ENCODE measurements around the gene SMG7.
"Not testable (repeated sequence)": the region's sequence is repeated elsewhere in the genome, so short reads cannot be mapped to it uniquely, and the experiment has no call there.

Gene SMG7, protein sequence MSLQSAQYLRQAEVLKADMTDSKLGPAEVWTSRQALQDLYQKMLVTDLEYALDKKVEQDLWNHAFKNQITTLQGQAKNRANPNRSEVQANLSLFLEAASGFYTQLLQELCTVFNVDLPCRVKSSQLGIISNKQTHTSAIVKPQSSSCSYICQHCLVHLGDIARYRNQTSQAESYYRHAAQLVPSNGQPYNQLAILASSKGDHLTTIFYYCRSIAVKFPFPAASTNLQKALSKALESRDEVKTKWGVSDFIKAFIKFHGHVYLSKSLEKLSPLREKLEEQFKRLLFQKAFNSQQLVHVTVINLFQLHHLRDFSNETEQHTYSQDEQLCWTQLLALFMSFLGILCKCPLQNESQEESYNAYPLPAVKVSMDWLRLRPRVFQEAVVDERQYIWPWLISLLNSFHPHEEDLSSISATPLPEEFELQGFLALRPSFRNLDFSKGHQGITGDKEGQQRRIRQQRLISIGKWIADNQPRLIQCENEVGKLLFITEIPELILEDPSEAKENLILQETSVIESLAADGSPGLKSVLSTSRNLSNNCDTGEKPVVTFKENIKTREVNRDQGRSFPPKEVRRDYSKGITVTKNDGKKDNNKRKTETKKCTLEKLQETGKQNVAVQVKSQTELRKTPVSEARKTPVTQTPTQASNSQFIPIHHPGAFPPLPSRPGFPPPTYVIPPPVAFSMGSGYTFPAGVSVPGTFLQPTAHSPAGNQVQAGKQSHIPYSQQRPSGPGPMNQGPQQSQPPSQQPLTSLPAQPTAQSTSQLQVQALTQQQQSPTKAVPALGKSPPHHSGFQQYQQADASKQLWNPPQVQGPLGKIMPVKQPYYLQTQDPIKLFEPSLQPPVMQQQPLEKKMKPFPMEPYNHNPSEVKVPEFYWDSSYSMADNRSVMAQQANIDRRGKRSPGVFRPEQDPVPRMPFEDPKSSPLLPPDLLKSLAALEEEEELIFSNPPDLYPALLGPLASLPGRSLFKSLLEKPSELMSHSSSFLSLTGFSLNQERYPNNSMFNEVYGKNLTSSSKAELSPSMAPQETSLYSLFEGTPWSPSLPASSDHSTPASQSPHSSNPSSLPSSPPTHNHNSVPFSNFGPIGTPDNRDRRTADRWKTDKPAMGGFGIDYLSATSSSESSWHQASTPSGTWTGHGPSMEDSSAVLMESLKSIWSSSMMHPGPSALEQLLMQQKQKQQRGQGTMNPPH

DNA sequence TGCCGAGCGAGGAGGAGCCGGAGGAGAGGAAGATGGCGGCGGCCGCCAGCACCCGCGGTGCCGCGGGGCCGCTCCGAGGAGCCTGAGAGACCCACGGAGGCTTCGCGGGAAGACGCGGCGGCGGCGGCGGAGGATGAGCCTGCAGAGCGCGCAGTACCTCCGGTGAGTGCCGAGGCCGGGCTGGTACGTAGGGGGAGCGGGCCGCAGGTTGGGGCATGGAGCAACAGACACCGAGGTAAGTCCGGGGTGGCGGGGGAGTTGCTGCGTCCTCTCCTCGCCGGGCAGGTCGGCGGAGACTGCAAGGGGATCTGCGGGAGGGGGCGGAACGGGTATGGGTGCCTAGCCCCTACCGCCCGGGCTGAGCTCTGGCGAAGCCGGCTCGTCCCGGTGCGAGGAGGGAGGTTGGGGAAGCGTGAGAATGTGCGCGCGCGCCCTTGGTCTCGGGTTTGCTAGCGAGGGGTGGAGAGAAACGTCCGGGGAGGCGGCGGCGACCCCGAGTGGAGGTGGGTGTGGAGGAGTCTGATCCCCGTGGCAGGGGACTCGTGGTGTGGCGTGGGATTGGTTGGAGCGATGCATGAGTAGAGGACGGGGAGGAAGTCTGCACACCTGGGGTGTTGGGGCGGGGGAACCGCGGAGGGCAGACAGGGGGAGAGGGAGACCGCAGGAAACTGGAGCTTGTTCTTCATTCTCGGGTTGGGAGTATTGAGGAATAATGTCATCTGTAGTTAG lies at the start of gene SMG7:
TSS of gene SMG7 (plus strand) at position 12 of the 729 bp plus-strand sequence. CDS start at position 134, 122 bp downstream.
- DNase-seq = peak; percentile 49

DNA sequence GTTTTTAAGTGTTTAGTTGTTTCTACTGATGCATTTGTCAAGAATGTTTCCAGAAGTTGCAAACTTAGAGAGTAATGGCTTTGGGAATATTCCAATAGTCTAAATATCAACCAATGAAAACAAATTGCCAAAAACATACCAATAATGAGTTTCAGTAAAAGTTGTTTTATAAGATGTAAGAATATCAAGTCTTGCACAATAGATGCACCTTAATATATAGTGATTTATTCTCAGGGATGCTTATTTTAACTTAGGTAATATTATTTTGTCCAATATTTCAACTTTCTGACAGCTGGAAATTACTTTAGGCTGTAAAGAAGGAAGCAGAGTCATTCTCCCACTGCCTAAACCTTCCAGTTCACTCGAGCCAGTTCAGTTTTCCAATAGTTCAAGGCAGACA lies 48.8 kb upstream of the SMG7 start:
- DNase-seq = no peak

DNA sequence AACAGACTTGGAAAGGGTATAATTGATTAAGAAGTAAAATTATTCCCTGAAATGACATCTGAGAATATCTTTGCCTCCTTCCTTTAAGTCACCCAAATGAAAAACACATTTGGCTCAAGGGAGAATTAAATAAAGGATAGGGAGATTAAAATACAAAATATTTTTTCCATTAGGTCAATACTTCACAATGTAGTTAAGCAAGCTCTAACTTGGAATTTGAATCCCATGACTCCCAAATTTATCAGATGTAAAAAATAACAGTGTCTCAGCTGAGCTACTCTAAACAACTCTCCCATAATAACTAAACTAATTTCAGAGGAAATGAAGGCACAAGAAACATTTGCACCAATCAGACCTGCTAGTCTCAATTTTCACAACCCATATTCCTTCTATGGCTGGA lies 47.6 kb upstream of the SMG7 start:
- no peak for DNase-seq

DNA sequence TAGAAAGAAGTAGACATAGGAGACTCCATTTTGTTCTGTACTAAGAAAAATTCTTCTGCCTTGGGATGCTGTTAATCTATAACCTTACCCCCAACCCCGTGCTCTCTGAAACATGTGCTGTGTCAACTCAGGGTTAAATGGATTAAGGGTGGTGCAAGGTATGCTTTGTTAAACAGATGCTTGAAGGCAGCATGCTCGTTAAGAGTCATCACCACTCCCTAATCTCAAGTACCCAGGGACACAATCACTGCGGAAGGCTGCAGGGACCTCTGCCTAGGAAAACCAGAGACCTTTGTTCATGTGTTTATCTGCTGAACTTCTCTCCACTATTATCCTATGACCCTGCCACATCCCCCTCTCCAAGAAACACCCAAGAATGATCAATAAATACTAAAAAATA lies 44.7 kb upstream of the SMG7 start:
- not testable (repeated sequence) for DNase-seq

DNA sequence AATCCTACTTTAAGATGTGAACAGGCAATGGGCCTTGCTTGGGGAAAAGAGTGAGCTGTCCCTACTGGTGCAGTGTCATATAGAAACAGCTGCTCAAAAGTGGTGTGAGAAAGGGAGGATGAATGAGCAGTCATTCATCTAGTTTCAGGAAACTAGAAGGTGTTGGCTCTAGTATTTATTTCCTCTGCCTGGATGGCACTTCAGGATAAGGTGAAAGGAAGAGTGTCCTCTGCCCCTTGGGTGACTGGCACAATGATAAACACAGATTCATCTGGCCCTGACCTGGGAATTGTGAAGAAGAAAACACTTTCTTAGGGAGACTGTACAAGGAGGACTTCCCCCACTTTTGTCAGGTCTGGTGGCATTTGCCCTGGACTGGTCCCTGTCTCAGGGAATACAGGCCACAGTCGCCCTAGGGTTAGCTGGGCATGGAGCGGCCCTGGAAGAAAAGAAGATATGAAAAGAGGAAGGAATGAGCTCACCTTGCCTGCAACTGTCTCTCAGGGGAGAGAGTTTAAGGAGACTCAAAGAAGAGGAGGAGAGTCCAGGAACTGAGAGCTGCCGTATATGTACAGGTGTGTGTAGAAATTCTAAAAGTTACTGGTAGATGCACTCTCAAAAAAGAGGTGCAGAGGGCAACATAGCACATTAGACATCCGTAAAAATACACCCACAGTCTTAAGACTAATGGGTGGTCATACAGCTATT lies 40.3 kb upstream of the SMG7 start:
- DNase-seq = no peak

DNA sequence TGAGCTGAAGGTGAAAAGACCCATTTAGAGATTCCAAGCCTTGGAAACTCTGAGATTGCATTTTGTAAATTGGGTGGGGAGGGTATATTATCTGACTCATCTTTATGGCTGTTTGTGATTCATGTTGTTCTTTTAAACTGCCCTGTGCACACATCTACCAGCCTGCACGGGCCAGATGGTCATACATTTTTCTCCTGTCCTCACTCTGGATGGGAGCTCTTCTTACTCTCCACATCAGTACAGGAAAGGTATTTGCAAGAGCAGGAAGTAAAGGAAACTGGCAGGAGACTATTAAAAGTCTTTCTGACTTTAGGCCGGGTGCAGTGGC lies 39.8 kb upstream of the SMG7 start:
- DNase-seq = no peak

DNA sequence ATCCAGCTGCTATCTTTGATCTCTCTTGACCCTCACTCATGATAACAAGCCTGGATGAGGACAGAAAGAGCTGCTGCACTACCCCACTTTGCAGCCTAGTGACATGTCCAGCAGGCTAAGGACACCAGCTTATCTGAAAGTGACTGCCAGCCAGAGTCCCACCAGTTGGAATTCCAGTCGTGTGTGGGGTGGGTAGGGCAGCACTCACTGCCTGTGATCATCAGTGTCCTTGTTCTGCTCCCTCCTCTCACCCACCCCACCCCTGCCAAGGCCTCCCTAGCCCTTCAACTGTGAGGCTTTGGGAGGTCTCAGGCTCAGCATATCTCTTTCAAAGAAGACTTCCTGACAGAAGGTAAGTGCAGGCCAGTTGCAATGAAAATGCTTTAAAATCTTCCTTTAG lies 38.6 kb upstream of the SMG7 start:
- DNase-seq = no peak

DNA sequence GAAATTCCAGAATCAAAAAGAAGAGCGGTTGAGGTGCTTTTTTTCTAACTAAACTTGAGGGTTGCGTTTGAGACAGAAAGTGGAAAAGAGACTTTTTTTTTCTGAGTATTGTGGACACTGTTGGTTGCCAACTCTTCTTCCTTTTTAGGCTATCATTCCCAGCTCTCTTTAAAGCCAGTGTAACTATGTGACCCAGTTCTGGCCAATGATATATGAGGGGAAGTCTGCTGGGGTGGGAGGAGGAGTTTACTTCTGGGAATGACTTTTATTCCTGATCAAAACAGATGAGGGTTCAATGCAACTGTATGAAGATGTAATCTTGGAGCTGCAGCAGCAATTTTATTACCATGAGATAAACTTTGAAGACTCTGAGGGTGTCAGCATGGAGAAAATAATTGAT lies 36.8 kb upstream of the SMG7 start:
- no peak for DNase-seq

DNA sequence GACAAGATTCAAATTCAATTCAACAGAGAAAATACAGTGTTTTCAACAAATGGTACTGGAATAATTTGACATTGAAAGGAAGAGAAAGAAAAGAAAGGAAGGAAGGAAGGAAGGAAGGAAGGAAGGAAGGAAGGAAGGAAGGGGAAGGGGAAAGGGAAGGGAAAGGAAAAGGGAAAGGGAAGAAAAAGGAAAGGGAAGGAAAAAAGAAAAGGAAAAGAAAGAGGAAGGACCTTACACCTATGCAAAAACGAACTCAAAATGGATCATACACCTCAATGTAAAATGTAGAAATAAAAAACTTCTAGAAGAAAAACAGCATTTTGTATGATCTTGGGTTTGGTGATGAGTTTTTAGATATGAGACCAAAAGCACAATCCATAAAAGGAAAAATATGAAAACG lies 34.2 kb upstream of the SMG7 start:
- no peak for DNase-seq

DNA sequence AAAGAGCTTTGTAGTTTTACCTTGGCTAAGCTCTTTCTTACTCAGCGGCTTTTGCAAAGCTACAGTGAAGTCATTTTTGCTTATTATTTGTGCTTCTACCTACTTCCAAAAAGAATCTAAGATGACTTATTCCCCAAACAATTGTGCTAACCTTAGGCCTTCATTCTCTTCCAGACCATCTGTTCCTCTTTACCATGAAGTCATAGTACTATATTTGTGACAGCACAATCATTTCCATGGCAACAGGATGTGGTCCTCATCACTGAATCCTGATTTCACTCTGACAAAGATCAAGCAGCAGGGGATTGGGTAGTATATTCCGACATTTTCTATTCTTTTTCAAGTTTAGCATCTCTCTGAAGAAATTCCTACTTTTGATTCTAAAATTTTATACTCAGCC lies 29.3 kb upstream of the SMG7 start:
- no peak for DNase-seq

DNA sequence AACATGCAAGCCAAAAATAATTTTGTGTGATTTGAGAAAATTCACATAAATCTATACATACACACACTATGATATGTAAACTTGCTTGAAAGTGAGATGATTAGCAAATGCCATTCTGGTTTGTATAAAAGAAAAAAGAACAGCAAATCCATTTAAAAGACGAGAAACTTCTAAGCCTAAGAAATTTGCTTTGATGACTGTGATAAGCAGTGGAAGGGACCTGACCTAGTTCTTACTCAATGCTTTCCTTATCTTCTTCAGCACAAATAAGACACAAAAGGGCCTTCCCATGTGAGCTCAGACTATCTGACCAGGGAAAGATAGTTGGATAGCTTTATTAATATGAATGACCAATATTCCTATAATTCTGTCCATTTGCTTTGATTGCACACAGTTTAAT lies 28.8 kb upstream of the SMG7 start:
- no peak for DNase-seq

DNA sequence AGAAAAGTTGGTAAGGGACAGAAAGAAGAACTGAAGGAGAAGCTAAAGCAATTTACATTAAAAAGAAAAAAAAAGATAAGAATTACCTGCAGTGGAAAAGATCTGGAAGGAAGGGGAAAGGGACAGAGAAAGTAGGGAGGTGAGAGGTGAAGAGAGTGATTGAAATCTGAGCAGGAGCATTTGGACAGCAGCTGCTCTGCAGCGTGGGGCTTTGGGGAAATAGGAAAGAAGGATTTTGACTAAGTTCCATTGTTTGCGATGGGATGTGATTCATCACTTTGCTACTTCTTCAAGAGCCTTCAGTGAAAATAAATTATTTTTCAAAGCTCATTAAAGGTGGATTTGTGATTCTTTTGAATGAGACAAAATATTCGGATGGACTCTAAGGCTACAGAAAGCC lies 28.1 kb upstream of the SMG7 start:
- no peak for DNase-seq

DNA sequence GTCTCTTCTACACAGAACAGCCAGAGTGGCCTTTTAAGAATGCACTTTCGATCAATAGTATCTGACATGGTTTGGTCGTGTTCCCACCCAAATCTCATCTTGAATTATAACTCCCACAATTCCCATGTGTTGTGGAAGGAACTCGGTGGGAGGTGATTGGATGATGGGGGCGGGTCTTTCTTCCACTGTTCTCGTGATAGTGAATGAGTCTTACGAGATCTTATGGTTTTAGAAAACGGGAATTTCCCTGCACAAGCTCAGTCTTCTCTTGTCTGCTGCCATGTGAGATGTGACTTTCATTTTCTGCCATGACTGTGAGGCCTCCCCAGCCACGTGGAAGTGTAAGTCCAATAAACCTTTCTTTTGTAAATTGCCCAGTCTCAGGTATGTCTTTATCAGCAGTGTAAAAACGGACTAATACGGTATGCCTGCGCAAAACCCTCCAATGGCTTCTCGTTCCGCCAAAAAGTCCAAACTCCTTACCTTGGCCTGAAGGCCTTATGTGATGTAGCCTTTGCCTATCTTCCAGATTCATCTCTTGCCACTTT lies 23.0 kb upstream of the SMG7 start:
- DNase-seq = no peak

DNA sequence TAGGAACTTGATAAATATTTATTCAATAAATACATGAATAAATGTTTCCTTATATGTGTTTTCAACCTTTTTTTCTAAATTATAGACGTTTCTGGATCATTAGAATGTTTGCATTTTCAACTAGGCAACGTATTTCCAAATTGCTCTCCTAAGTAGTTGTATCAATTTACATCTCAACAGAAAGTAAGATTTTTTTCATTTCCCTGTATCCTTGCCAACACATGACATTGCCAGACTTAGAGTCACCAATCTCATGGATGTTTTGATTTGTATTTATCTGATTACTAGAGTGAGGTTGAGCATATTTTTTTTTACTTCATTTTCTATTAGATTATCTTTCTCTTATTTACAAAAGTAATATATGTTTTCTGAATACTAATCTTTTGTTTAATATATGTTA lies 22.2 kb upstream of the SMG7 start:
- no peak for DNase-seq

DNA sequence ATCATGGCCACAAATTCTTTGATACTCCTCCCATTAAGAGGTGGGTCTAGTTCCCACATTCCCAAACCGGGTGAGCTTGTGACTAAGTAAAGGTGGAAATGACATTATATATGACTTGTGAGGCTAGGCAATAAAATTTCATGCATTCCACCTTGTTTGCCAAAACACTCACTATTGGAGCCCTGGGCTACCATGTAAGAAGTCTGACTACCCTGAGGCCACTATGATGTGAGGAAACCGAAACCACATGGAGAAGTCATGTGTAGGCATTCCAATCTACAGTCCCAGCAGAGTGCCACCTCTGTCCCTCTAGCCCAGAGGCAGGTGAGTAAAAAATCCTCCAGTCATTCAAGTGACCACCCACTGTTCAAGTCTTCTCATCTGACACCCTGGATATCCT lies 17.9 kb upstream of the SMG7 start:
- DNase-seq = no peak

DNA sequence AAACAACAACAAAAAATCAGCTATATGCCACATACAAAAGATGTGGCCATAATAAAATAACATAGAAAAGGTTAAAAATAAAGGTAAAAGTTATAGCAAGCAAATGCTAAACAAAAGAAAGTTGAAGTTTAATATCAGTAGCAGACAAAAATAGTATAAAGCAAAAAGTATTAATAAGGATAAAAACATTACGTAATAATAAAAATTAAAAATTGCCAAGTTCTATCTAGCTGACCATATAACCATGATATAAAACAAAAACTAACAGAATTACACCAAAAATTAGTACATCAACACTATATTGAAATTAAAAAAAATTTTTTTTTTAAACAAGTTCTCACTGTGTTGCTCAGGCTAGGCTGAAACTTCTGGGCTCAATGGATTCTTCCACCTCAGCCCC lies 15.5 kb upstream of the SMG7 start:
- no peak for DNase-seq

DNA sequence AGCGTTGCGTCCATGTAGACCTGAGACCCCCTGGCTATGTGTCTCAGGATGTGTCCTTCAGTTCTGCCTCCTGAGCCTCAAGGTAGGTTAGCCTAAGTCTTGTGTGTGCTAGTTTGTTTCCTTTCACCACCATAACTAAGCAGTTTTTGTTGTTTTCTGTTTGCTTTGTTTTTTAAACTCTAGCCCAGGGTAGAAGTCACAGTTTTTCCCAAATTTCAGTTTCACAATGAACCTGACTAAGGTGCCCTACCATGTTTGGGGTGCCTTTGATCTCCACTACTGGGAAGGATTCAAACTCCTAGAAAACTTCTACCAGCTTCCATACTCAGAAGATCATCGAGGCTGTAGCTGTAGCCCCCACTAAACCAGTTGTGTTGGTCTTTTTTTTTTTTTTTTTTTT lies 14.8 kb upstream of the SMG7 start:
- no peak for DNase-seq

DNA sequence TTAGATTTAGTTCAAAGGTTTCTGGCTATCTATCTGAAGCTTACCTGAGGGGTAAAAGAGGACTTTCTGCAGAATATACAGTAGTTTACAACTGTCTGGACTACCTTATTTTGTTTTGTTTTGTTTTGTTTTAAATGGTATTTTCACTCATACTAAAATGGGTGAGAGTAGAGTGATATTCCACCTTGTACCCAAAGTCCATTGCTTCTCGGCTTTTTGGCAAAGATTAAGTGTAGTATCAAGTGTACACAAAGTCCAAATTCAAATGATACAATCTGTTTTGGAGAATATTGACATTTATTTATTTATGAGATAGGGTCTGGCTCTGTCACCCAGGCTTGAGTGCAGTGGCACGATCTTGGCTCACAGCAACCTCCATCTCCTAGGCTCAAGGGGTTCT lies 11.7 kb upstream of the SMG7 start:
- DNase-seq = no peak

DNA sequence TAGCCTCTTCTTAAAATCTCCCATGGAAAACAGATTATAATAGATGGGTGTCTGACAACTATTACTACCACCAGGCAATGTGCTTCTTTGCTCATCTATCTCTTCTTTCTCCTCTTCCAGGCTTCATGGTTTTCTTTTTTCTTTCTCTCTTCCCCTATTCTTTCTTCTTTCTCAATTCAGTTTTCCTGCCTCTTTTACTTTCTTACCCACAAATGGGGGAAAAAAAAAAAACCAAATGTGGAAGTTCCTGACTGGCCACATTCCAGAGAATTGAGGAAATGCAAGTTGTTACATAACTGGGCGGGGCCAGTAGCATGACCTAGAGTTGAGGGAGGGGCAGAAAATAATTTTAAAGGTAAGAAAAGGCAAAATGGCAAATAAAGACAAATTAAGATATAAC lies 10.9 kb upstream of the SMG7 start:
- DNase-seq = peak; percentile 70

DNA sequence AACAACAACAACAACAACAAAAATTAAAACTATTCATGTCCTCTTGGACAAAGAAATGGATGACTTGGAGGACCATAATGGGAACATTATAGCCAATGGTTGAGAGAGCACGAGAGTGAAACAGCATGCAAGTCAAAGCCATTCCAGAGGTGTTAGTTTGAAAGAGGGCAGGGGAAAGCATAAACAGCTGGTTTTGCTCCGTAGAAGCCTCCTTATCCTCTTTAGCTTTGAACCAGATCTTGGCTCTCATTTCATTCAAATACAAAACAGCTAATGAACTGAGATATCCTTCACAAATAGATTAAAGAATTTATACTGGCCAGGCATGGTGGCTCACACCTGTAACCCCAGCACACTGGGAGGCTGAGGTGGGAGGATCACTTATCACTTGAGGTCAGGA lies 8.7 kb upstream of the SMG7 start:
- no peak for DNase-seq

DNA sequence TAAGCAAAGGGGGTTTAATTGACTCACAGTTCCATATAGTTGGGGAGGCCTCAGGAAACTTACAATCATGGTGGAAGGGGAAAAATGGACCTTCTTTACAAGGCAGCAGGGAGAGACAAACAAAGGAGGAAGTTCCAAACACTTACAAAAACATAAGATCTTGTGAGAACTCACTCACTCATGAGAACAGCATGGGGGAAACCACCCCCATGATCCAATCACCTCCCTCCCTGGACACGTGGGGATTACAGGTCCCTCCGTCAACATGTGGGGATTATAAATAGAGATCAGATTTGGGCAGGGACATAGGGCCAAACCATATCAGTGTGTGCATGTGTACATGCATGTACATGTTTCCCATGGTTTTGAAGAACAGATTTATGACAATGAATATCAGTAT lies 5.5 kb upstream of the SMG7 start:
- DNase-seq = no peak

DNA sequence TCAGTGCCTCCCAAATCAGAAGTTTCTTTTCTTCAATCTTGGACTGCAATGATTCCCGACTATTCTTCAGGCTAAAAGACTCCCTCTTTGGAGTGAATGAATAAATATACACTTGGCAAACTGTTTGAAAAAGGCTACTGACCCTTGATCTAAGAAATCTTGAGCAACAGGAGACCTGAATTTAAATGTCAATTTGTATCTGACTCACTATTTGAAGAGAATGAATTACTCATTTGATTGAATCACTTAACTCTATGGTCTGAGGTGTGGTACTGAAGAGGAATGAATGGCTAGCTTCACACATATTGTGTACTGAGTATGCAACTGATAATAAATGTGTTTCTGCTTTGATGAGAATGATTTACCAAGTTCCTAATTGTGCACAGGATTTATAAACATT lies 4.6 kb upstream of the SMG7 start:
- DNase-seq = no peak

Data from GF-D8 (cell line).